K562 (cell line): ENCODE results near the gene PANK2. TPM values are rescaled to one million over a fixed set of nuclear protein-coding genes. Genes with fewer than 3 reads are reported as not detected.

ENCODE experiments used
- ATAC-seq: fragments of 200-7000 bp; cut with Tn5 transposase; 3 replicates; pipeline ENCODE4 v1.9.1; 2020; ENCODE audit warnings: moderate library complexity
- BruUV-seq: library from RNA; stranded (reverse); fragments of 400-500 nt; replicated peaks from 2 replicates; lab custom pipeline; 2021; lab: Mats Ljungman, UMichigan
- CTCF ChIA-PET: fragments of 300-600 bp; formaldehyde crosslinking; extraction: SDS; loops from one replicate; lab custom pipeline; 2021; ENCODE audit warnings: low intra/inter-chr PET ratio; lab: Yijun Ruan, JAX
- POLR2A ChIA-PET: fragments of 300-600, 350-650 bp; sonication (Branson Sonifier 250); formaldehyde crosslinking; extraction: SDS; loops from one replicate; lab custom pipeline; 2021; ENCODE audit warnings: antibody characterized with exemption, inconsistent platforms; lab: Yijun Ruan, JAX
- DNase-seq, 4 experiments: peaks; one replicate each; pipeline versions ENCODE4 v3.0.0 to v3.0.0-alpha.2; 2011 to 2018; ENCODE audit warnings: low spot score in 3 of 4, mixed read lengths in 3 of 4; ENCODE audit errors: extremely low read depth in 1 of 4
- FAIRE-seq: peaks from 2 replicates; lab custom pipeline; 2011; peaks lifted over from hg19 to GRCh38; lab: Jason Lieb, UNC
- H2AFZ ChIP-seq: 2 replicates; pipeline ENCODE4 v1.6.0; 2011; ENCODE audit warnings: low read depth, low read length, control low read depth, inconsistent platforms
- H3K27ac ChIP-seq: fragments of 200-600 bp; 3 replicates; pipeline ENCODE4 v1.8.0; 2011; ENCODE audit warnings: low read depth, mild to moderate bottlenecking, control low read depth, inconsistent platforms, low read length, moderate library complexity, mixed read lengths; ENCODE audit errors: extremely low read depth
- H3K27me3 ChIP-seq, 2 experiments: fragments of 300-600 bp in 1 of 2; 2 replicates in 1 of 2; 3 replicates in 1 of 2; pipeline versions ENCODE4 v1.6.0 to v1.8.0; 2011; ENCODE audit warnings: inconsistent platforms in 2 of 2, low read length in 2 of 2, mild to moderate bottlenecking in 1 of 2, mixed read lengths in 1 of 2, moderate library complexity in 1 of 2; ENCODE audit not compliant: control insufficient read depth in 2 of 2, insufficient read depth in 2 of 2
- H3K36me3 ChIP-seq: fragments of 300-600 bp; 3 replicates; pipeline ENCODE4 v1.8.0; 2011; ENCODE audit warnings: mild to moderate bottlenecking, low read length, inconsistent platforms; ENCODE audit not compliant: control insufficient read depth, insufficient read depth
- H3K4me1 ChIP-seq, 2 experiments: fragments of 200-600 bp in 1 of 2; replicated peaks in 1 of 2; 2 replicates in 1 of 2; 3 replicates in 1 of 2; pipeline versions ENCODE4 v1.5.1 to v1.8.0; 2011; ENCODE audit warnings: inconsistent platforms in 2 of 2, low read length in 2 of 2, mild to moderate bottlenecking in 1 of 2, mixed read lengths in 1 of 2, moderate library complexity in 1 of 2; ENCODE audit not compliant: control insufficient read depth in 2 of 2, insufficient read depth in 2 of 2
- H3K4me2 ChIP-seq: 2 replicates; pipeline ENCODE4 v1.6.1; 2011; ENCODE audit warnings: low read length, control low read depth, inconsistent platforms, mixed read lengths; ENCODE audit not compliant: insufficient read depth
- H3K4me3 ChIP-seq: fragments of 200-600 bp; sonication (generic), shearing (Covaris generic); 2 replicates; pipeline ENCODE4 v1.5.1; 2016; ENCODE audit warnings: control low read depth, inconsistent platforms
- H3K79me2 ChIP-seq: fragments of 200-600 bp; 3 replicates; pipeline ENCODE4 v1.8.0; 2011; ENCODE audit warnings: low read length, inconsistent platforms; ENCODE audit not compliant: control insufficient read depth, insufficient read depth
- H3K9ac ChIP-seq, 2 experiments: 2 replicates each; pipeline versions ENCODE4 v1.6.0 to v1.6.1; 2011; ENCODE audit warnings: low read depth in 2 of 2, low read length in 2 of 2, control low read depth in 1 of 2, inconsistent platforms in 1 of 2, mild to moderate bottlenecking in 1 of 2, mixed read lengths in 1 of 2; ENCODE audit not compliant: insufficient read depth in 1 of 2
- H3K9me1 ChIP-seq: one replicate; pipeline ENCODE4 v1.6.0; 2011; ENCODE audit warnings: inconsistent platforms, mild to moderate bottlenecking, low read length, moderate library complexity; ENCODE audit not compliant: control insufficient read depth, insufficient read depth
- H3K9me3 ChIP-seq: replicated peaks from 2 replicates; pipeline ENCODE4 v1.5.1; 2011; ENCODE audit warnings: low read depth, low read length, inconsistent platforms; ENCODE audit not compliant: control insufficient read depth, insufficient read depth
- H4K20me1 ChIP-seq: replicated peaks from 2 replicates; pipeline ENCODE4 v1.6.1; 2011; ENCODE audit warnings: low read length, inconsistent platforms, mixed read lengths; ENCODE audit not compliant: control insufficient read depth, insufficient read depth
- BHLHE40 ChIP-seq: IDR thresholded peaks from 2 replicates; pipeline ENCODE4 v1.6.1; 2011; ENCODE audit warnings: low read length, improper control_type of control experiment
- CBFB ChIP-seq: sonication (generic); formaldehyde crosslinking; IDR thresholded peaks from 2 replicates; pipeline ENCODE4 v1.4.0; 2020; ENCODE audit warnings: mild to moderate bottlenecking, missing genetic modification reagents
- HNRNPUL1 ChIP-seq: fragments of 200-400 bp; formaldehyde crosslinking; IDR thresholded peaks from 2 replicates; pipeline ENCODE4 v1.6.1; 2017; ENCODE audit warnings: low read length
- KDM5B ChIP-seq: fragments of 200-600 bp; sonication (generic); IDR thresholded peaks from 2 replicates; pipeline ENCODE4 v1.6.1; 2012; ENCODE audit warnings: low read depth, mild to moderate bottlenecking, moderate library complexity, low read length, control low read depth, inconsistent platforms; ENCODE audit not compliant: insufficient replicate concordance
- NFXL1 ChIP-seq: fragments of 450-650 bp; formaldehyde crosslinking; IDR thresholded peaks from 2 replicates; pipeline ENCODE4 v1.4.0; 2021; ENCODE audit warnings: mild to moderate bottlenecking
- PHB ChIP-seq: fragments of 250-450 bp; sonication (Bioruptor Pico); IDR thresholded peaks from 2 replicates; pipeline ENCODE4 v1.5.0; 2021
- SRSF1 ChIP-seq: fragments of 200-400 bp; formaldehyde crosslinking; IDR thresholded peaks from 2 replicates; pipeline ENCODE4 v1.6.1; 2017; ENCODE audit warnings: mild to moderate bottlenecking, low read depth, low read length, moderate library complexity
- TAF15 ChIP-seq: fragments of 200-400 bp; formaldehyde crosslinking; IDR thresholded peaks from 2 replicates; pipeline ENCODE4 v1.6.1; 2017; ENCODE audit warnings: mild to moderate bottlenecking, low read depth, low read length, moderate library complexity
- TGIF2 ChIP-seq: sonication (generic); formaldehyde crosslinking; IDR thresholded peaks from 2 replicates; pipeline ENCODE4 v1.8.1; 2022; ENCODE audit warnings: mild to moderate bottlenecking, missing genetic modification reagents, moderate library complexity
- ZBTB9 ChIP-seq: fragments of 450-650 bp; formaldehyde crosslinking; IDR thresholded peaks from 2 replicates; pipeline ENCODE4 v1.4.0; 2020; ENCODE audit warnings: mild to moderate bottlenecking, moderate library complexity
- ZNF143 ChIP-seq: sonication (generic); formaldehyde crosslinking; IDR thresholded peaks from 2 replicates; pipeline ENCODE4 v1.9.0; 2022; ENCODE audit warnings: mild to moderate bottlenecking, missing genetic modification reagents
- ZNF695 ChIP-seq: fragments of 450-650 bp; formaldehyde crosslinking; IDR thresholded peaks from 2 replicates; pipeline ENCODE4 v1.4.0; 2020; ENCODE audit warnings: mild to moderate bottlenecking, moderate library complexity
- ZNF699 ChIP-seq: fragments of 250-450 bp; sonication (Bioruptor Pico); IDR thresholded peaks from 2 replicates; pipeline ENCODE4 v1.8.0; 2021; ENCODE audit warnings: mild to moderate bottlenecking, moderate library complexity; ENCODE audit not compliant: insufficient replicate concordance
- WGBS: fragments of 100-300 bp; shearing (Covaris generic); methylation state at CpG from one replicate; pipeline ENCODE4 v1.1.6; 2016; ENCODE audit warnings: low coverage, mixed read lengths; ENCODE audit not compliant: insufficient coverage; ENCODE audit errors: missing lambda C conversion rate; 5-methylcytosine and 5-hydroxymethylcytosine counted together
- in situ Hi-C: fragments of 300-500 bp; cut with MboI; formaldehyde crosslinking; loops from 4 replicates; pipeline ENCODE4 v1.15.0; 2018; ENCODE audit warnings: inconsistent platforms, mixed read lengths
- intact Hi-C: fragments of 100-400 bp; cut with micrococcal nuclease; formaldehyde crosslinking; loops from 2 replicates; pipeline ENCODE4 v1.14.2; 2022
- polyA plus RNA-seq, 8 experiments: library from polyadenylated mRNA; depleted of rRNA in 4 of 8; stranded (reverse) in 5 of 8; unstranded in 3 of 8; fragments of >200 nt; fragmentation: Nextera tagmentation in 2 of 8; fragmentation: Illumina TruSeq in 1 of 8; extraction: Ambion mirVana in 2 of 8; extraction: Trizol in 1 of 8; gene quantifications; 2 replicates each; pipeline versions ENCODE4 v1.2.1 to v1.2.3, GENCODE V29; 2011 to 2014; ENCODE audit warnings: inconsistent platforms in 1 of 8, missing spikeins in 1 of 8
- total RNA-seq, 7 experiments: library from RNA; depleted of rRNA in 6 of 7; stranded (reverse); fragments of >200 nt in 6 of 7; fragmentation: Illumina TruSeq in 2 of 7; extraction: Trizol in 2 of 7; gene quantifications; 2 replicates each; pipeline versions ENCODE4 v1.2.1 to v1.2.3, GENCODE V29; 2011 to 2021; ENCODE audit warnings: low replicate concordance in 1 of 7
- TF ChIP-seq, protein P1 (sequence below): fragments of 250-450 bp; sonication (Bioruptor Pico); IDR thresholded peaks from 2 replicates; pipeline ENCODE4 v1.5.0; 2021; ENCODE audit warnings: mild to moderate bottlenecking, borderline replicate concordance
- TF ChIP-seq, protein P2 (sequence below): fragments of 250-450 bp; sonication (Bioruptor Pico); IDR thresholded peaks from 2 replicates; pipeline ENCODE4 v1.8.0; 2022; ENCODE audit warnings: inconsistent platforms

Gene PANK2
- total and polyA plus RNA-seq, 9 of the 15 experiments (the other 6 are each of a cell fraction or from before 2014, with no cell fraction given) = 14.9 to 43.5 (median 31.4) TPM

GRCh38 chr20:3863317-3863716, 25.9 kb upstream of the PANK2 start:
- Histone ChIP-seq H3K4me3 (no peak overlapping the region), H2AFZ (no peak overlapping the region), H3K36me3 (peaks cover 68% of the 10 kb centered on the region), H3K27me3 (no peaks in the 10 kb centered on the region; a peak in 1 of 5 replicates), H3K4me1 (peaks cover 0 to 3% of the 10 kb centered on the region in 2 experiments; a peak in 2 of 5 replicates), H3K9me1 (peaks cover 2% of the 10 kb centered on the region), H3K9me3 (peaks cover 4% of the 10 kb centered on the region; the same call in 1 of the 2 replicates), H3K9ac (no peak overlapping the region), H3K27ac (no peak overlapping the region), H3K4me2 (no peak overlapping the region), H4K20me1 (no peaks in the 10 kb centered on the region)
- ChIA-PET POLR2A (no interaction called here), CTCF (no interaction called here)
- BruUV-seq = no TSS peak
- no peak for ATAC-seq
- in situ Hi-C loops = no loop called here
- DNase-seq = no peak
- no peak for FAIRE-seq
- intact Hi-C loops = no loop called here
- 94% methylated on average over 7 of the region's 7 CpGs for WGBS
- TF ChIP-seq CBFB (CRISPR knock-in tag) = no peak
- no peak for TF ChIP-seq SRSF1
- TF ChIP-seq ZBTB9 (CRISPR knock-in tag) = no peak
- no peak for TF ChIP-seq ZNF143 (CRISPR knock-in tag)
- TF ChIP-seq NFXL1 (CRISPR knock-in tag) = no peak
- no peak for TF ChIP-seq TGIF2 (CRISPR knock-in tag)
- TF ChIP-seq PHB (CRISPR knock-in tag) = no peak
- TF ChIP-seq, protein P1, sequence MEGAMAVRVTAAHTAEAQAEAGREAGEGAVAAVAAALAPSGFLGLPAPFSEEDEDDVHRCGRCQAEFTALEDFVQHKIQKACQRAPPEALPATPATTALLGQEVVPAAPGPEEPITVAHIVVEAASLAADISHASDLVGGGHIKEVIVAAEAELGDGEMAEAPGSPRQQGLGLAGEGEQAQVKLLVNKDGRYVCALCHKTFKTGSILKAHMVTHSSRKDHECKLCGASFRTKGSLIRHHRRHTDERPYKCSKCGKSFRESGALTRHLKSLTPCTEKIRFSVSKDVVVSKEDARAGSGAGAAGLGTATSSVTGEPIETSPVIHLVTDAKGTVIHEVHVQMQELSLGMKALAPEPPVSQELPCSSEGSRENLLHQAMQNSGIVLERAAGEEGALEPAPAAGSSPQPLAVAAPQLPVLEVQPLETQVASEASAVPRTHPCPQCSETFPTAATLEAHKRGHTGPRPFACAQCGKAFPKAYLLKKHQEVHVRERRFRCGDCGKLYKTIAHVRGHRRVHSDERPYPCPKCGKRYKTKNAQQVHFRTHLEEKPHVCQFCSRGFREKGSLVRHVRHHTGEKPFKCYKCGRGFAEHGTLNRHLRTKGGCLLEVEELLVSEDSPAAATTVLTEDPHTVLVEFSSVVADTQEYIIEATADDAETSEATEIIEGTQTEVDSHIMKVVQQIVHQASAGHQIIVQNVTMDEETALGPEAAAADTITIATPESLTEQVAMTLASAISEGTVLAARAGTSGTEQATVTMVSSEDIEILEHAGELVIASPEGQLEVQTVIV (CRISPR knock-in tag) = no peak
- TF ChIP-seq, protein P2, sequence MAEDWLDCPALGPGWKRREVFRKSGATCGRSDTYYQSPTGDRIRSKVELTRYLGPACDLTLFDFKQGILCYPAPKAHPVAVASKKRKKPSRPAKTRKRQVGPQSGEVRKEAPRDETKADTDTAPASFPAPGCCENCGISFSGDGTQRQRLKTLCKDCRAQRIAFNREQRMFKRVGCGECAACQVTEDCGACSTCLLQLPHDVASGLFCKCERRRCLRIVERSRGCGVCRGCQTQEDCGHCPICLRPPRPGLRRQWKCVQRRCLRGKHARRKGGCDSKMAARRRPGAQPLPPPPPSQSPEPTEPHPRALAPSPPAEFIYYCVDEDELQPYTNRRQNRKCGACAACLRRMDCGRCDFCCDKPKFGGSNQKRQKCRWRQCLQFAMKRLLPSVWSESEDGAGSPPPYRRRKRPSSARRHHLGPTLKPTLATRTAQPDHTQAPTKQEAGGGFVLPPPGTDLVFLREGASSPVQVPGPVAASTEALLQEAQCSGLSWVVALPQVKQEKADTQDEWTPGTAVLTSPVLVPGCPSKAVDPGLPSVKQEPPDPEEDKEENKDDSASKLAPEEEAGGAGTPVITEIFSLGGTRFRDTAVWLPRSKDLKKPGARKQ (CRISPR knock-in tag) = no peak
- no peak for TF ChIP-seq TAF15
- TF ChIP-seq HNRNPUL1 = no peak
- TF ChIP-seq BHLHE40 = no peak
- TF ChIP-seq ZNF695 = no peak
- no peak for TF ChIP-seq ZNF699
- no peak for TF ChIP-seq KDM5B
- TF ChIP-seq, all 486 proteins: peak for 0
- H3K79me2 ChIP-seq = no peaks in the 10 kb centered on the region
